Measurements from ENCODE around the gene DHRS1.

Gene DHRS1

GRCh38 chr14:24243336-24243836 is 56.2 kb downstream of the DHRS1 start:
- peak; percentile 44 for DNase-seq

GRCh38 chr14:24241829-24242443 is 57.6 kb downstream of the DHRS1 start:
- DNase-seq: peak; percentile 92

All from GDM1 (cell line).